ENCODE data around the gene MLST8.

DNA sequence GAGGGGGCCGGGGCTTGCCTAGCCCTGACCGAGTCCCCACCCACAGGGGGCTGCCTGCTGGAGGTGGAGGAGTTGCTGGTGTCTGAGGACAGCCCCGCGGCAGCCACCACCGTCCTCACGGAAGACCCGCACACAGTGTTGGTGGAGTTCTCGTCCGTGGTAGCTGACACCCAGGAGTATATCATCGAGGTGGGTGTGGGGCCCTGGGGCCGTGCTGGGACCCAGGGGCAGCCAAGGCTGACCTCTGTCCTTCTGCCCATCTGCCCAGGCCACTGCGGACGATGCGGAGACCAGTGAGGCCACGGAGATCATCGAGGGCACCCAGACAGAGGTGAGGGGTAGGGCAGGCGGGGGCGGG lies 29.5 kb downstream of the MLST8 start:
- TF ChIP-seq HDGF (IDR thresholded peaks at IDR 0.05; ENCODE audit: borderline replicate concordance) (no peak), TARDBP (IDR thresholded peaks at IDR 0.05) (no peak), SP1 (IDR thresholded peaks at IDR 0.05) (no peak), BHLHE40 (IDR thresholded peaks at IDR 0.05; ENCODE audit: borderline replicate concordance) (no peak), FOXA1 (IDR thresholded peaks at IDR 0.05) (no peak), LEF1 (IDR thresholded peaks at IDR 0.05; ENCODE audit: borderline replicate concordance) (no peak), SUZ12 (IDR thresholded peaks at IDR 0.05) (no peak), L3MBTL2 (conservative IDR thresholded peaks at IDR 0.05) (no peak), FOXK2 (IDR thresholded peaks at IDR 0.05) (no peak)
